ENCODE measurements around the gene MCL1.

DNA sequence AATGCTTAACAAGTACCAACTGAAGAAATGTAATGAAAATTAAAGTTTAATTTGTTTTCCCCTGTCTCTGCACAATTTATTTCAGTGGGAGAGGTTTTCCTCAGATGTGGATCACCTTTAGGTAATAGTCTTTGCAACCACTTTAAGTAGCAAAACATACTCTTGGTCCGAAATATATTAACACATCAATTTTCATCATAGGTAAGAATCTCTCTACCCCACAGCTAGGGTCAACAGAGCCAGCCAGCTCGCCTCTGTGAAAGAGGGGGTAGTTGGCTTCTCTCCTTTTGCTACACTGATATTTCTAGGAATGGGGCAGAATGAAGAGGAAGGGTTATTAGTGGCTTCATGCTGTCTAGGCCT, 24.8 kb upstream of the MCL1 start:
- TF ChIP-seq, protein P1, sequence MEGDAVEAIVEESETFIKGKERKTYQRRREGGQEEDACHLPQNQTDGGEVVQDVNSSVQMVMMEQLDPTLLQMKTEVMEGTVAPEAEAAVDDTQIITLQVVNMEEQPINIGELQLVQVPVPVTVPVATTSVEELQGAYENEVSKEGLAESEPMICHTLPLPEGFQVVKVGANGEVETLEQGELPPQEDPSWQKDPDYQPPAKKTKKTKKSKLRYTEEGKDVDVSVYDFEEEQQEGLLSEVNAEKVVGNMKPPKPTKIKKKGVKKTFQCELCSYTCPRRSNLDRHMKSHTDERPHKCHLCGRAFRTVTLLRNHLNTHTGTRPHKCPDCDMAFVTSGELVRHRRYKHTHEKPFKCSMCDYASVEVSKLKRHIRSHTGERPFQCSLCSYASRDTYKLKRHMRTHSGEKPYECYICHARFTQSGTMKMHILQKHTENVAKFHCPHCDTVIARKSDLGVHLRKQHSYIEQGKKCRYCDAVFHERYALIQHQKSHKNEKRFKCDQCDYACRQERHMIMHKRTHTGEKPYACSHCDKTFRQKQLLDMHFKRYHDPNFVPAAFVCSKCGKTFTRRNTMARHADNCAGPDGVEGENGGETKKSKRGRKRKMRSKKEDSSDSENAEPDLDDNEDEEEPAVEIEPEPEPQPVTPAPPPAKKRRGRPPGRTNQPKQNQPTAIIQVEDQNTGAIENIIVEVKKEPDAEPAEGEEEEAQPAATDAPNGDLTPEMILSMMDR (IDR thresholded peaks at IDR 0.05) = no peak
- TF ChIP-seq POLR2AphosphoS5 (IDR thresholded peaks at IDR 0.05; ENCODE audit: low read depth, low read length) = no peak
- TF ChIP-seq SIN3A (IDR thresholded peaks at IDR 0.05; ENCODE audit: borderline replicate concordance, insufficient read depth, low read depth, low read length) = no peak
- TF ChIP-seq TCF7L2 (IDR thresholded peaks at IDR 0.05; ENCODE audit: low read depth, low read length) = no peak
- TF ChIP-seq, protein P2, sequence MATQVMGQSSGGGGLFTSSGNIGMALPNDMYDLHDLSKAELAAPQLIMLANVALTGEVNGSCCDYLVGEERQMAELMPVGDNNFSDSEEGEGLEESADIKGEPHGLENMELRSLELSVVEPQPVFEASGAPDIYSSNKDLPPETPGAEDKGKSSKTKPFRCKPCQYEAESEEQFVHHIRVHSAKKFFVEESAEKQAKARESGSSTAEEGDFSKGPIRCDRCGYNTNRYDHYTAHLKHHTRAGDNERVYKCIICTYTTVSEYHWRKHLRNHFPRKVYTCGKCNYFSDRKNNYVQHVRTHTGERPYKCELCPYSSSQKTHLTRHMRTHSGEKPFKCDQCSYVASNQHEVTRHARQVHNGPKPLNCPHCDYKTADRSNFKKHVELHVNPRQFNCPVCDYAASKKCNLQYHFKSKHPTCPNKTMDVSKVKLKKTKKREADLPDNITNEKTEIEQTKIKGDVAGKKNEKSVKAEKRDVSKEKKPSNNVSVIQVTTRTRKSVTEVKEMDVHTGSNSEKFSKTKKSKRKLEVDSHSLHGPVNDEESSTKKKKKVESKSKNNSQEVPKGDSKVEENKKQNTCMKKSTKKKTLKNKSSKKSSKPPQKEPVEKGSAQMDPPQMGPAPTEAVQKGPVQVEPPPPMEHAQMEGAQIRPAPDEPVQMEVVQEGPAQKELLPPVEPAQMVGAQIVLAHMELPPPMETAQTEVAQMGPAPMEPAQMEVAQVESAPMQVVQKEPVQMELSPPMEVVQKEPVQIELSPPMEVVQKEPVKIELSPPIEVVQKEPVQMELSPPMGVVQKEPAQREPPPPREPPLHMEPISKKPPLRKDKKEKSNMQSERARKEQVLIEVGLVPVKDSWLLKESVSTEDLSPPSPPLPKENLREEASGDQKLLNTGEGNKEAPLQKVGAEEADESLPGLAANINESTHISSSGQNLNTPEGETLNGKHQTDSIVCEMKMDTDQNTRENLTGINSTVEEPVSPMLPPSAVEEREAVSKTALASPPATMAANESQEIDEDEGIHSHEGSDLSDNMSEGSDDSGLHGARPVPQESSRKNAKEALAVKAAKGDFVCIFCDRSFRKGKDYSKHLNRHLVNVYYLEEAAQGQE (IDR thresholded peaks at IDR 0.05; ENCODE audit: insufficient read depth in 1 of 2, low read depth in 2 of 2, low read length in 1 of 2) = no peak

Data from Panc1 (cell line).